Measurements from ENCODE around the gene ZNF385D.

Gene ZNF385D

GRCh38 chr3:21751886-21752285 lies 876 bp upstream of the ZNF385D start:
- Histone ChIP-seq H3K79me1 (ENCODE audit: low read depth, low read length) (no peaks in the 10 kb centered on the region), H3K9me3 (replicated peaks in 1 of 2; ENCODE audit: control insufficient read depth in 2 of 2, insufficient read depth in 1 of 2, low read depth in 1 of 2, low read length in 2 of 2) (peaks cover 0 to 3% of the 10 kb centered on the region in 2 donors), H2BK15ac (ENCODE audit: low read length) (no peak overlapping the region), H3K27ac (replicated peaks; ENCODE audit: low read length) (no peak overlapping the region), H2BK120ac (ENCODE audit: low read depth, low read length) (no peak overlapping the region), H2BK12ac (ENCODE audit: low read length) (no peak overlapping the region), H3K4me3 (ENCODE audit: low read length in 2 of 2) (no peak overlapping the region), H2BK5ac (ENCODE audit: low read length) (no peak overlapping the region), H3K4me1 (ENCODE audit: control insufficient read depth in 2 of 2, insufficient read depth in 1 of 2, low read depth in 1 of 2, low read length in 2 of 2) (peaks cover 10 to 11% of the 10 kb centered on the region in 2 donors), H4K8ac (ENCODE audit: low read depth, low read length) (no peak overlapping the region), H3K4me2 (ENCODE audit: insufficient read depth, low read length, poor library complexity, severe bottlenecking) (no peak overlapping the region), H3K23ac (ENCODE audit: low read depth, low read length, poor library complexity) (no peak overlapping the region), H4K91ac (ENCODE audit: low read depth, low read length, poor library complexity) (no peak overlapping the region), H3K14ac (ENCODE audit: low read length) (no peak overlapping the region), H3K18ac (ENCODE audit: low read length) (no peak overlapping the region), H2AK5ac (ENCODE audit: low read depth, low read length) (no peak overlapping the region), H3K36me3 (replicated peaks in 1 of 2; ENCODE audit: control insufficient read depth in 2 of 2, insufficient read depth in 2 of 2, low read length in 2 of 2) (no peaks in the 10 kb centered on the region), H3K9ac (ENCODE audit: low read depth, low read length, poor library complexity) (no peak overlapping the region), H3K4ac (ENCODE audit: low read length) (no peak overlapping the region), H2AFZ (ENCODE audit: low read length) (no peak overlapping the region), H3K27me3 (ENCODE audit: control insufficient read depth in 3 of 3, insufficient read depth in 3 of 3, low read depth in 1 of 3, low read length in 3 of 3) (peaks cover 0 to 27% (median 0%) of the 10 kb centered on the region in 3 experiments)
- no peak for DNase-seq (ENCODE audit: low spot score)
- no CpG with 5 or more reads among the region's 6 CpGs for WGBS, 2 donors (ENCODE audit: extremely low coverage in 2 of 2, insufficient read length in 2 of 2, insufficient replicate concordance in 1 of 2)

DNA sequence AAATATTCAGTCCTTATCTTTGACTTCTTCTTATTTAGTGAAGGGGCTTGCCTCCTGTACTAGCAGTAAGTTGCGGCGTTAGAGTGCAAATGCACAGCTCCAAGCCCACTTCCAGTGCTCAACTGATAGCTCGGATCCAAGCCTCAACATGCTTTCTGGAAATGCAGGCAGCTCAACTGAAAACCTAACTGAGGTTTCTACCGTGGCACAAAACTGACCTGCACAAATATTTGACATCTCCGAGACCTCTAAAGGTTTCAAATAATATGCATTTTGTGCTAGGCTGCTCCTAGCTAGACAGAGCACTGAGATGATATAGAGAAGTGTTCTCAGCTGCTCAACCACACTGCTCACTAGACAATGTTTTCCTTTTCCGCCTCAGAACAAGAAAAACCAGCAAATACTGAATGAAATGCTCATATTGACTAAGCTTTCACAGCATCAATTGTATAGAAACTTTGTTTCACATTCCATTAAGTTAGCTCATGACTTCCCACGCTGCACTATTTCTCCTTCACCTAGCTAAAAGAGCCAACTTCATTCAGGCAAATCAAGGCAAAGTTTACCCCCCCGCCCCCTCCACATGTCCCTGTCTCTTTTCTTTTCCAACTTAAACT lies 822 bp downstream of the ZNF385D start:
- H3K4me2 ChIP-seq (ENCODE audit: insufficient read depth, low read length, poor library complexity, severe bottlenecking), result peak overlapping the region; percentile 77
- H3K27ac ChIP-seq (replicated peaks; ENCODE audit: low read length), result no peak overlapping the region
- H3K36me3 ChIP-seq (replicated peaks in 1 of 2; ENCODE audit: control insufficient read depth in 2 of 2, insufficient read depth in 2 of 2, low read length in 2 of 2), result no peaks in the 10 kb centered on the region
- no peak overlapping the region for H2BK12ac ChIP-seq (ENCODE audit: low read length)
- peaks cover 0 to 3% of the 10 kb centered on the region in 2 donors for H3K9me3 ChIP-seq (replicated peaks in 1 of 2; ENCODE audit: control insufficient read depth in 2 of 2, insufficient read depth in 1 of 2, low read depth in 1 of 2, low read length in 2 of 2)
- no peaks in the 10 kb centered on the region for H3K79me1 ChIP-seq (ENCODE audit: low read depth, low read length)
- no peak overlapping the region for H2BK5ac ChIP-seq (ENCODE audit: low read length)
- peak overlapping the region in 1 of 2 donors; percentile 77 for H3K4me3 ChIP-seq (ENCODE audit: low read length in 2 of 2)
- H3K9ac ChIP-seq (ENCODE audit: low read depth, low read length, poor library complexity), result no peak overlapping the region
- no peak overlapping the region for H3K4ac ChIP-seq (ENCODE audit: low read length)
- H3K27me3 ChIP-seq (ENCODE audit: control insufficient read depth in 3 of 3, insufficient read depth in 3 of 3, low read depth in 1 of 3, low read length in 3 of 3), result peaks cover 0 to 27% (median 0%) of the 10 kb centered on the region in 3 experiments
- H2BK15ac ChIP-seq (ENCODE audit: low read length), result no peak overlapping the region
- no CpG with 5 or more reads among the region's 8 CpGs for WGBS, 2 donors (ENCODE audit: extremely low coverage in 2 of 2, insufficient read length in 2 of 2, insufficient replicate concordance in 1 of 2)
- DNase-seq (ENCODE audit: low spot score), result no peak
- no peak overlapping the region for H2AK5ac ChIP-seq (ENCODE audit: low read depth, low read length)
- H3K14ac ChIP-seq (ENCODE audit: low read length), result no peak overlapping the region
- H2AFZ ChIP-seq (ENCODE audit: low read length), result peak overlapping the region; percentile 76
- no peak overlapping the region for H3K18ac ChIP-seq (ENCODE audit: low read length)
- peaks cover 10 to 11% of the 10 kb centered on the region in 2 donors for H3K4me1 ChIP-seq (ENCODE audit: control insufficient read depth in 2 of 2, insufficient read depth in 1 of 2, low read depth in 1 of 2, low read length in 2 of 2)
- no peak overlapping the region for H3K23ac ChIP-seq (ENCODE audit: low read depth, low read length, poor library complexity)
- no peak overlapping the region for H4K91ac ChIP-seq (ENCODE audit: low read depth, low read length, poor library complexity)
- H4K8ac ChIP-seq (ENCODE audit: low read depth, low read length), result no peak overlapping the region
- H2BK120ac ChIP-seq (ENCODE audit: low read depth, low read length), result no peak overlapping the region

DNA sequence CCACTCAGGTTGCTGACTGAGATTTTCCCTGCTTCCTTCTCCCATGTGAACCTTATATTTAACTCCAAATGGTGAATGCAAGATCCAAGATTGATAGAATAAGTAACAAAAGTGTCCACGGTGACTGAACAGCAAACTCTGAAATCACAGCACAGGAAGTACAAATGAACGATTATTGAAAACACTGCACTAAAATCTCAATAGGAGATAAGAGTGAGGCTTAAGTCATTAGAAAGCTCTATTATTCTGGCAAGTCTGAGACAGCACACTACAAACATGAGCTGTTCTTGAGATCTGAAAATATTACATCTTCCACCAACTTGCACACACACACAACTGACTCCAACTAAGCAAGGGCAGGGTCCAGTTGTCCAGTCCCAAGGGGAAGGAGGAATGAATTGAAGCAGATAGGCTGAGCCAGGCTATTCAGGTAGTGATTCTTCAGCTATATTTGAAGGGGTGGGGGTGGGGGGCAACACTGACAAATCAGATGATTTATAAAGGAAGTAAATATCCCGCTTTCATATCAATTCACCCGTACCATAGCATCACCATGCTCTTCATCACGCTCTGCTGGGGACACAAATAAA lies 2.9 kb downstream of the ZNF385D start:
- Histone ChIP-seq H3K9ac (ENCODE audit: low read depth, low read length, poor library complexity) (no peak overlapping the region), H3K23ac (ENCODE audit: low read depth, low read length, poor library complexity) (no peak overlapping the region), H2BK5ac (ENCODE audit: low read length) (no peak overlapping the region), H2BK12ac (ENCODE audit: low read length) (no peak overlapping the region), H3K4me2 (ENCODE audit: insufficient read depth, low read length, poor library complexity, severe bottlenecking) (no peak overlapping the region), H3K4ac (ENCODE audit: low read length) (no peak overlapping the region), H3K14ac (ENCODE audit: low read length) (no peak overlapping the region), H3K27me3 (ENCODE audit: control insufficient read depth in 3 of 3, insufficient read depth in 3 of 3, low read depth in 1 of 3, low read length in 3 of 3) (peaks cover 0 to 27% (median 0%) of the 10 kb centered on the region in 3 experiments), H4K91ac (ENCODE audit: low read depth, low read length, poor library complexity) (no peak overlapping the region), H4K8ac (ENCODE audit: low read depth, low read length) (no peak overlapping the region), H3K4me1 (ENCODE audit: control insufficient read depth in 2 of 2, insufficient read depth in 1 of 2, low read depth in 1 of 2, low read length in 2 of 2) (peaks cover 10 to 11% of the 10 kb centered on the region in 2 donors), H3K9me3 (replicated peaks in 1 of 2; ENCODE audit: control insufficient read depth in 2 of 2, insufficient read depth in 1 of 2, low read depth in 1 of 2, low read length in 2 of 2) (peaks cover 0 to 3% of the 10 kb centered on the region in 2 donors), H3K36me3 (replicated peaks in 1 of 2; ENCODE audit: control insufficient read depth in 2 of 2, insufficient read depth in 2 of 2, low read length in 2 of 2) (no peaks in the 10 kb centered on the region), H2AFZ (ENCODE audit: low read length) (no peak overlapping the region), H3K18ac (ENCODE audit: low read length) (no peak overlapping the region), H3K27ac (replicated peaks; ENCODE audit: low read length) (no peak overlapping the region), H3K4me3 (ENCODE audit: low read length in 2 of 2) (no peak overlapping the region), H2BK15ac (ENCODE audit: low read length) (no peak overlapping the region), H2AK5ac (ENCODE audit: low read depth, low read length) (no peak overlapping the region), H2BK120ac (ENCODE audit: low read depth, low read length) (no peak overlapping the region), H3K79me1 (ENCODE audit: low read depth, low read length) (no peaks in the 10 kb centered on the region)
- no CpG with 5 or more reads among the region's 5 CpGs for WGBS, 2 donors (ENCODE audit: extremely low coverage in 2 of 2, insufficient read length in 2 of 2, insufficient replicate concordance in 1 of 2)
- DNase-seq (ENCODE audit: low spot score), result no peak

DNA sequence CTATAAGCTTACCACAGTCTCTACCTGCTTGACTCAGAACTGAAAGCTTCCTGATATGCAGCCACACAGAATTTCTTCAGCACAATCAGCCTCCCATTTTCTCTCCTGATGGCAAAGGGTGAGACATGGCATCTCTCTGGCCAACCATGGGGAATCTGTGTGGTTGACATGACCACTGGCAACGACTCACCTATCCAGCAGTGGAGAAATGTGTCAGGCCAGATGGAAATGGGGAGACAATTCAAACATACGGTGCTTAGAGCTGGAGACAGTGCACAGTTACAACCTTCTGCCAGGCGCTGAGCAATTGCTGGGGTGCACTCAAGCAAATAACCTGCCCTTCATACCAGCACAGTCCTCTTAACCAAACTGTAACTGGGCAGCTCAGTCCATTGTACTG lies 3.6 kb downstream of the ZNF385D start:
- no peaks in the 10 kb centered on the region for H3K36me3 ChIP-seq (replicated peaks in 1 of 2; ENCODE audit: control insufficient read depth in 2 of 2, insufficient read depth in 2 of 2, low read length in 2 of 2)
- peaks cover 0 to 27% (median 0%) of the 10 kb centered on the region in 3 experiments for H3K27me3 ChIP-seq (ENCODE audit: control insufficient read depth in 3 of 3, insufficient read depth in 3 of 3, low read depth in 1 of 3, low read length in 3 of 3)
- no peak overlapping the region for H3K4ac ChIP-seq (ENCODE audit: low read length)
- H4K8ac ChIP-seq (ENCODE audit: low read depth, low read length), result no peak overlapping the region
- H3K14ac ChIP-seq (ENCODE audit: low read length), result no peak overlapping the region
- no peak overlapping the region for H2BK12ac ChIP-seq (ENCODE audit: low read length)
- no peak overlapping the region for H3K9ac ChIP-seq (ENCODE audit: low read depth, low read length, poor library complexity)
- H3K4me1 ChIP-seq (ENCODE audit: control insufficient read depth in 2 of 2, insufficient read depth in 1 of 2, low read depth in 1 of 2, low read length in 2 of 2), result peaks cover 10 to 11% of the 10 kb centered on the region in 2 donors
- no peak for DNase-seq (ENCODE audit: low spot score)
- H3K9me3 ChIP-seq (replicated peaks in 1 of 2; ENCODE audit: control insufficient read depth in 2 of 2, insufficient read depth in 1 of 2, low read depth in 1 of 2, low read length in 2 of 2), result peaks cover 0 to 3% of the 10 kb centered on the region in 2 donors
- no peaks in the 10 kb centered on the region for H3K79me1 ChIP-seq (ENCODE audit: low read depth, low read length)
- WGBS, 2 donors (ENCODE audit: extremely low coverage in 2 of 2, insufficient read length in 2 of 2, insufficient replicate concordance in 1 of 2), result no CpG with 5 or more reads among the region's 3 CpGs
- no peak overlapping the region for H2AK5ac ChIP-seq (ENCODE audit: low read depth, low read length)
- H3K23ac ChIP-seq (ENCODE audit: low read depth, low read length, poor library complexity), result no peak overlapping the region
- H3K27ac ChIP-seq (replicated peaks; ENCODE audit: low read length), result no peak overlapping the region
- H2BK15ac ChIP-seq (ENCODE audit: low read length), result no peak overlapping the region
- H2BK5ac ChIP-seq (ENCODE audit: low read length), result no peak overlapping the region
- H2BK120ac ChIP-seq (ENCODE audit: low read depth, low read length), result no peak overlapping the region
- peak overlapping the region; percentile 13 for H3K18ac ChIP-seq (ENCODE audit: low read length)
- no peak overlapping the region for H3K4me3 ChIP-seq (ENCODE audit: low read length in 2 of 2)
- H2AFZ ChIP-seq (ENCODE audit: low read length), result no peak overlapping the region
- H3K4me2 ChIP-seq (ENCODE audit: insufficient read depth, low read length, poor library complexity, severe bottlenecking), result no peak overlapping the region
- H4K91ac ChIP-seq (ENCODE audit: low read depth, low read length, poor library complexity), result no peak overlapping the region

Measured in neuronal stem cell (in vitro differentiated cells).